Measurements from ENCODE around the gene CEP112.

GRCh38 chr17:65885541-65886312, 306.2 kb downstream of the CEP112 start:
- no peak for TF ChIP-seq CTCF (IDR thresholded peaks at IDR 0.05; ENCODE audit: insufficient read depth, low read length, poor library complexity, severe bottlenecking)
- no peak for TF ChIP-seq EZH2phosphoT487 (conservative IDR thresholded peaks at IDR 0.05; ENCODE audit: low read length)

Data from SU-DHL-6 (cell line).